Astrocyte of the spinal cord (primary cell): Measurements from ENCODE around the gene CHCHD5.
"Not testable (repeated sequence)": the region's sequence is repeated elsewhere in the genome, so short reads cannot be mapped to it uniquely, and the experiment has no call there.

Source experiments
- DNase-seq: peaks from one replicate; pipeline ENCODE4 v3.0.0; 2011; ENCODE audit warnings: low read depth, low spot score
- H3K4me3 ChIP-seq: 2 replicates; pipeline ENCODE4 v1.5.1; 2011; ENCODE audit warnings: low read depth, mild to moderate bottlenecking, low read length, moderate library complexity
- CTCF ChIP-seq: IDR thresholded peaks from 2 replicates; pipeline ENCODE4 v1.5.1; 2012; ENCODE audit warnings: low read depth, mild to moderate bottlenecking, low read length, inconsistent platforms
- in situ Hi-C: cut with HindIII; loops from 2 replicates; pipeline ENCODE4 v1.10.0; 2017; ENCODE audit warnings: low sequenced_read_pairs

CHCHD5 gene

GRCh38 chr2:112584134-112584890, at the start of gene CHCHD5:
Gene CHCHD5, plus strand, starts transcription at chr2:112584609. Its CDS starts 39 bp downstream, at chr2:112584648.
- in situ Hi-C loops, result no loop called here
- H3K4me3 ChIP-seq, result peak within 1 kb of the TSS; percentile 79
- TF ChIP-seq CTCF, result no peak

GRCh38 chr2:112534826-112535225, 49.6 kb upstream of the CHCHD5 start:
- H3K4me3 ChIP-seq, result no peak overlapping the region
- TF ChIP-seq CTCF, result no peak
- in situ Hi-C loops, result no loop called here
- DNase-seq, result no peak

More at GRCh38 chr2:112584134-112584890, at the start of gene CHCHD5:
- DNase-seq, result peak; percentile 97

- DNase-seq, in situ Hi-C loops, H3K4me3 ChIP-seq: not testable (repeated sequence)
Observed at GRCh38 chr2:112536665-112537064, 47.7 kb upstream of the CHCHD5 start.

GRCh38 chr2:112539306-112539705, 45.1 kb upstream of the CHCHD5 start:
- in situ Hi-C loops, result no loop called here
- no peak overlapping the region for H3K4me3 ChIP-seq
- DNase-seq, result no peak
- TF ChIP-seq CTCF, result no peak

GRCh38 chr2:112540906-112541305, 43.5 kb upstream of the CHCHD5 start:
- TF ChIP-seq CTCF, result no peak
- in situ Hi-C loops, result no loop called here
- no peak overlapping the region for H3K4me3 ChIP-seq
- no peak for DNase-seq

- TF ChIP-seq CTCF, result no peak
- peak; percentile 76 for DNase-seq
- peak overlapping the region; percentile 96 for H3K4me3 ChIP-seq
- in situ Hi-C loops, result no loop called here
Observed at GRCh38 chr2:112541315-112542122, 42.9 kb upstream of the CHCHD5 start.
